HG03103 (cell line): Measurements from ENCODE around the gene ADH5.
"Not testable (repeated sequence)": the region's sequence is repeated elsewhere in the genome, so short reads cannot be mapped to it uniquely, and the experiment has no call there.

Experiments
- ATAC-seq: cut with Tn5 transposase; IDR thresholded peaks from one replicate; pipeline ENCODE4 v1.9.1; 2021; ENCODE audit warnings: low read depth; ENCODE audit not compliant: unreplicated experiment

Gene ADH5

GRCh38 chr4:99088481-99089365 is at the start of gene ADH5:
Gene ADH5, minus strand, starts transcription at chr4:99088788. Its CDS starts 88 bp downstream, at chr4:99088700.
- ATAC-seq, result peak; percentile 91

DNA sequence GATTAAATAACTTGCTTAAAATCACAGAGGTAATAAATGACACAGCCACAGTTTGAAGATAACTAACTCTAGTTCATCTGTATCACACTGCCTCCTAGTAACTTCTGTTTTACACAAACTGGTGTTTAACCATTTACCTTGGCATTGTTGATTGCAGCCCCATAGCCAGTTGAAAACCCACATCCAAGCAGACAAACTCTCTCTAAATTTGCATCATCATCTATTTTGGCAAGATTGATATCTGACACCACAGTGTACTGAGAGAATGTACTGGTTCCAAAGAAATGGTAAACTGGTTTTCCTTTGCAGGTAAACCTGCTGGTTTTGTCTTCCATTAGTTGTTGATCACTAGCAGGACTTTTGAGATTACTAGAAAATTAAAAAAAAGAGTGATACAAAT is 47.7 kb upstream of the ADH5 start:
- no peak for ATAC-seq

DNA sequence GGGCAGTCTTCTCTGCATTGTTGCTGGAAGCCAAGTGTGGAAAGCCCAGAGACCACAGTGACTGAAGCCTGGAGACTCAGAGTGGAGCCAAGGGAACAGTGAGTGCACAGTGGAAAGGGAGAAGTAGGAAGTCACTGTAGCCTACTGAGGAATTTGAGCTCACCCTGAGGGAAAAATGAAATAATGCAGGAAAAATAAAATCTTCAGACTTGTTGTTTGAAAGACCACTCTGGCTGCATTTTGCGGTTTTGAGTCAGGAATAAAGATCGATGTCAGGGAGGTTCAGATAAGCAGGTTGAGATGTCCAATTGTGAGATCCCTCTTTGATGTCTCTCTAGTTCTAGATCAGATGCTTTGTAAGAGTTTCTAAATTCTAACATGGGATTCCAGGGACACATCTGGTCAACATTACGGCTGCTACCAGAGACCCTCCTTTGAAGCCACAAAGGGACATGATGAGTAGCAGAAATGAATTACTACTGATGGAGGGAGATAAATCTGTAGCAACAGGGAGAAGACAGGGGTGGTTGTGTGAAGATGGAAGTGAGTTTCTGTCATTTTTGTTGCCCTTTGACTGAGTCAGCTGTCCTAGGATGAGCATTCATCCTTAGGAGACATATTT is 47.1 kb upstream of the ADH5 start:
- ATAC-seq, result no peak

DNA sequence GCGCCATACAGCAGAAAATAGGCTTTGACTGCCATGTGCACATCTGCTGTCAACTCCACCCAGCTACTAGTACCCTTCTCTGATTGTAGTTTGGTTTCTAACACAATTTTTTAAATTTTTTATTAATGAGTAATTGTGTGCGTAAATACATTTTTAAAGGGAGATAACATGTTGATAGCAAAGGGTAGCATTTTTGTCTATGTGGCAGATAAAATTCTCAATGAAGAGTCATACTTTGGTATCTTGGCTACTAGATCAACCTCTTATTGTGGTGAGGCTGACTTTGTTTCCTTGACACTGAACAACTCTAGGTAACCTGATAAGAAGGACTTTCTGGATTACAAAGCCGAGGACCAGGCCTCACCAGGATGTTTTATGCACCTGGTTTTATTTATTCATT is 46.0 kb upstream of the ADH5 start:
- ATAC-seq, result no peak

- ATAC-seq, result no peak
Observed at GRCh38 chr4:99131378-99131777, 42.8 kb upstream of the ADH5 start.

GRCh38 chr4:99126376-99126775 is 37.8 kb upstream of the ADH5 start:
- ATAC-seq, result no peak

DNA sequence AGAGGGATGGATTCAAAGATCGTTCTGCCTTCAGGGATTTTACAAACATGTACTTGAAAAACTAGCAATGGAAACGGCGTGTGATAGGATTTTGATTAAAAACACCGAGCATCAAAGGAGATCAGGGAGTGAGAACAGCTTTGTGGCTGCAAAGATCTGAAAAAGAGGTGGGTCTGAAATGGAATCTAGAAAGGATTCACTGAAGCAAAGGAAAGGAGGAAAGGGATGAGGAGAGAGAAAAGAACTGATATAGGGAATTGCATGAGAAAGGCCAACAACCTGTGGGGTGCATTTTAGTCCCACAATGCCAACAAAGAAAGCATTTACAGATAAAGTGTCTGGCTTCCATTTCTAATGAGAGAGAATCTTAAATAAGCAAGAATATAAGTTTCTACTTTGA is 32.4 kb upstream of the ADH5 start:
- no peak for ATAC-seq

GRCh38 chr4:99120501-99120900 is 31.9 kb upstream of the ADH5 start:
- ATAC-seq, result no peak

- ATAC-seq, result no peak
Observed at GRCh38 chr4:99117876-99118693, 29.5 kb upstream of the ADH5 start.

DNA sequence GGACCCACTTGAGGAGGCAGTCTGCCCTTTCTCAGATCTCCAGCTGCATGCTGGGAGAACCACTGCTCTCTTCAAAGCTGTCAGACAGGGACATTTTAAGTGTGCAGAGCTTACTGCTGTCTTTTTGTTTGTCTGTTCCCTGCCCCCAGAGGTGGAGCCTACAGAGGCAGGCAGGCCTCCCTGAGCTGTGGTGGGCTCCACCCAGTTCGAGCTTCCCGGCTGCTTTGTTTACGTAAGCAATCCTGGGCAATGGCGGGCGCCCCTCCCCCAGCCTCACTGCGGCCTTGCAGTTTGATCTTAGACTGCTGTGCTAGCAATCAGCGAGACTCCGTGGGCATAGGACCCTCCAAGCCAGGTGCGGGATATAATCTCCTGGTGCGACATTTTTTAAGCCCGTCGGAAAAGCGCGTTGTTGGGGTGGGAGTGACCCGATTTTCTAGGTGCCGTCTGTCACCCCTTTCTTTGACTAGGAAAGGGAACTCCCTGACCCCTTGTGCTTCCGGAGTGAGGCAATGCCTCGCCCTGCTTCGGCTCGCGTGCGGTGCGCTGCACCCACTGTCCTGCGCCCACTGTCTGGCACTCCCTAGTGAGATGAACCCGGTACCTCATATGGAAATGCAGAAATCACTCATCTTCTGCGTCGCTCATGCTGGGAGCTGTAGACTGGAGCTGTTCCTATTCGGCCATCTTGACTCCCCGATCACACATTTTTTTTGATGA is 28.7 kb upstream of the ADH5 start:
- not testable (repeated sequence) for ATAC-seq

- not testable (repeated sequence) for ATAC-seq
Observed at GRCh38 chr4:99109286-99109685, 20.7 kb upstream of the ADH5 start.

DNA sequence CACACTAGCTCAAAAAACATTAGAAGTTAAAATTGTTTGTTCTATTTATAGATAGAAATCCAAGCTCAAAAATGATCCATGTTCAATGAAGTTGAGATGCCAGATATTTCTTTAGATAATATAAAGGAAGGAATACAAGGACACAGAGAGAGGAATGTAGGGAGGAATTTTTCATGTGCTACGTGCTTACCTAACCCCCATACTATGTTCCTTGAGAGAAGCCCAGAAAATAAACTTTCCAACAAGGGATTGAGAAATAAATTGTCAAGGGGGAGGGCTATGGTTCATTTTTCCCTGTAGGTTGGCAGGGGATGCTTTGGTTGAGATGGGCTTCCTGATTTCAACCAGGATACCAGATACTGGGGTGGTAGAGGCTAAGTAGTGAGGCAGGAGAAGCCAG is 15.6 kb upstream of the ADH5 start:
- no peak for ATAC-seq

- ATAC-seq, result no peak
Observed at GRCh38 chr4:99103166-99103565, 14.6 kb upstream of the ADH5 start.

DNA sequence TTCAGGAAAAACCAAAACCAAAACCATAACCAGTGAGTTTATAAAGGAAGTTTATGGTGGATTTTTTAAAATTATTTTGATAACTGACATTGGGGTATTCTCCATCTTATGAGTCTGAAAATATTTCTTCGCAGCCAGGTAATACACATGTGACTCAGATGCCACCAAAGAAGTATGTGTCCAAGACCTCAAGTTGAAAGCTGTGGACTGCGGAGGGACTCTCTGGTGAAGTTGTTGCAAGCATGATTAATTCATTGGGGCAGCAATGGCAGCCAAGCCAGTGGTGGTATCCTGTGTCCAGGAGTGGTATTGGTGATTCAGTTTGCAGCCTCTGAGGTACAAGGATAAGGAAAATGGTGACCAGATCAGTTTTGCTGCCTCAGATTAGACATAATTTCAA is 14.0 kb upstream of the ADH5 start:
- ATAC-seq, result no peak

DNA sequence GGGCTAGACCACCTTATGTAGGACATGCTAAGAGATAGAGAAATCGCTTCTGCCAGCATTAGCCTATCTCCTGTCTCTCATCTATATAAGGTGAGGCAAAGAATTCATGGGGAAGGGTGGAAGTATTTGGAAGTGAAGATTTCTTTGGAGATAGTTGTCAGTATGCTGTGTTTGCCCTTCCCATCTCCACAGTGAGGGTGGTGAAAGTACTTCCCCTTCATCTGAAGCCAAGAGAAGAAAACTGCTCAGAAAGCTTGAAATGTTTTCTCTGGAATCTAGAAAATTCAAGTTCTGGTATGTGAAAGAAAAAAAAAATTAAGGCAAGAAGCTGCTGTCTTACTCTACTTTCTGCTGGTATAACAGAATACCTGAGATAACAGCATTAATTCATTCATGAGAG is 12.3 kb upstream of the ADH5 start:
- ATAC-seq, result no peak

DNA sequence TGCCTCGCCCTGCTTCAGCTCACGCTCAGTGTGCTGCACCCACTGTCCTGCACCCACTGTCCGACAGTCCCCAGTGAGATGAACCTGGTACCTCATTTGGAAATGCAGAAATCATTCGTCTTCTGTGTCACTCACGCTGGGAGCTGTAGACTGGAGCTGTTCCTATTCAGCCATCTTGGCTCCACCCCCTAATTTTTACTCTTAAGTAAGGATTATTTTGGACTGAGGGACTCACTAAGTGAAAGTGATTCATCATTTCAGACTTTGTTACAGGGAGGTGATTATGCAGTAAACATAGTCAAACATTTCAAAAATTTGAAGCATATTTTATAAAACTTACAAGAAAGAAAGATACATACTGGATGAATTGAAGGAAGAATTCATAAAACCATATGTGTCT is 11.2 kb upstream of the ADH5 start:
- not testable (repeated sequence) for ATAC-seq

- ATAC-seq, result no peak
Observed at GRCh38 chr4:99099311-99099710, 10.7 kb upstream of the ADH5 start.

DNA sequence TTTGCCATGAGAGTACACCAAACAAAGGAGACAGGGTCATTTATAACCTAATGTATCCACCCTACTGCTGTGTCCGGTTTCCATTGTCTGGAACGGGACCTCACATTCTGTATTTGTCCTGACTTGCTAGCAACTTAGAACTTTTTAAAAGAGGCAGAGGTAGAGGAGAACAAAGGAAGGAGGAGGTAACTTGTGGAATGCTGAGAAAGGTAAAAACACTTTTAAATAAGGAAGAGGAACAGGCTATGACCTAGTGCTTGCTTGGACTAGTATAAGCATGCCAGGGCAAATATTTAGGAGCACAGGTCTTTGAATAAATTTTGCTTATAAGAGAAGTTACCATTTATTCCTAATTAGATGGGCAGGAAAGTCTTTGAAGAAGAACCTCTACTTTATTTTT is 3.3 kb upstream of the ADH5 start:
- not testable (repeated sequence) for ATAC-seq

- ATAC-seq, result no peak
Observed at GRCh38 chr4:99091216-99091575, 2.6 kb upstream of the ADH5 start.

GRCh38 chr4:99090481-99091215 is 2.1 kb upstream of the ADH5 start:
- no peak for ATAC-seq
